ENCODE measurements around the gene CERS6. TPM values are rescaled to one million over a fixed set of nuclear protein-coding genes. Genes with fewer than 3 reads are reported as not detected.

CERS6 gene
- total RNA-seq, 1 experiment from 2014 or later: 17.3 TPM

- DNase-seq (ENCODE audit: low spot score) (no peak), ATAC-seq (no peak)
- CTCF ChIA-PET: no interaction called here
- POLR2A ChIA-PET: no interaction called here
- H3K27me3 Mint-ChIP-seq (ENCODE audit: low read depth): no peaks in the 10 kb centered on the region
- peaks cover 3% of the 10 kb centered on the region; the same call in 1 of the 2 replicates for H3K9me3 Mint-ChIP-seq
- no peak overlapping the region for H3K4me3 Mint-ChIP-seq
- H3K27ac Mint-ChIP-seq: no peak overlapping the region
- H3K36me3 Mint-ChIP-seq: no peaks in the 10 kb centered on the region
- TF ChIP-seq FOXP4 (CRISPR knock-in tag; IDR thresholded peaks at IDR 0.05): no peak
- no peak for TF ChIP-seq ZBTB43 (CRISPR knock-in tag; IDR thresholded peaks at IDR 0.05)
- no peak for TF ChIP-seq ZNF512 (CRISPR knock-in tag; IDR thresholded peaks at IDR 0.05; ENCODE audit: borderline replicate concordance)
- no peak for TF ChIP-seq ZNF232 (CRISPR knock-in tag; IDR thresholded peaks at IDR 0.05)
- TF ChIP-seq RELA (CRISPR knock-in tag; IDR thresholded peaks at IDR 0.05; ENCODE audit: borderline replicate concordance): no peak
- TF ChIP-seq HMGA2 (CRISPR knock-in tag; IDR thresholded peaks at IDR 0.05): no peak
- no peak for TF ChIP-seq ZMAT4 (CRISPR knock-in tag; IDR thresholded peaks at IDR 0.05)
- no peak for TF ChIP-seq ZNF396 (CRISPR knock-in tag; IDR thresholded peaks at IDR 0.05; ENCODE audit: borderline replicate concordance)
- TF ChIP-seq FOXP1 (CRISPR knock-in tag; IDR thresholded peaks at IDR 0.05; ENCODE audit: borderline replicate concordance): no peak
- TF ChIP-seq AFF4 (CRISPR knock-in tag; IDR thresholded peaks at IDR 0.05; ENCODE audit: borderline replicate concordance): no peak
- TF ChIP-seq JUN (CRISPR knock-in tag; IDR thresholded peaks at IDR 0.05): no peak
- TF ChIP-seq IRF2 (CRISPR knock-in tag; IDR thresholded peaks at IDR 0.05; ENCODE audit: borderline replicate concordance, low read depth): no peak
- TF ChIP-seq CBFB (CRISPR knock-in tag; IDR thresholded peaks at IDR 0.05; ENCODE audit: low read depth): no peak
- H3K4me1 Mint-ChIP-seq: peaks cover 61% of the 10 kb centered on the region
Measured at GRCh38 chr2:168522446-168522845, 66.4 kb downstream of the CERS6 start.

GRCh38 chr2:168524005-168524404 is 67.9 kb downstream of the CERS6 start:
- Mint-ChIP-seq H3K4me1 (peaks cover 52% of the 10 kb centered on the region), H3K27ac (no peak overlapping the region), H3K27me3 (ENCODE audit: low read depth) (no peaks in the 10 kb centered on the region), H3K36me3 (no peaks in the 10 kb centered on the region), H3K9me3 (peaks cover 4% of the 10 kb centered on the region; the same call in 1 of the 2 replicates), H3K4me3 (no peak overlapping the region)
- POLR2A ChIA-PET: no interaction called here
- DNase-seq (ENCODE audit: low spot score) (no peak), ATAC-seq (no peak)
- TF ChIP-seq ZNF138 (CRISPR knock-in tag; conservative IDR thresholded peaks at IDR 0.05) (no peak), NR3C1 (CRISPR knock-in tag; conservative IDR thresholded peaks at IDR 0.05; ENCODE audit: low read depth) (no peak), ZNF425 (CRISPR knock-in tag; conservative IDR thresholded peaks at IDR 0.05) (no peak), E2F1 (CRISPR knock-in tag; IDR thresholded peaks at IDR 0.05) (no peak)
- CTCF ChIA-PET: interaction anchor here (2.4 kb wide), 1 partner anchor 30 kb away, joined by 10 read pairs; no protein-coding TSS in a partner anchor

Measured in WTC11 (cell line).